Uterus (tissue), 2 donors: ENCODE measurements around the gene PAPSS1.

Source experiments
- POLR2A ChIP-seq, 2 donors: fragments of 450-650 bp; IDR thresholded peaks; one replicate each; pipeline ENCODE4 v1.6.1; 2016; ENCODE audit warnings: antibody characterized with exemption in 2 of 2, mild to moderate bottlenecking in 1 of 2, moderate library complexity in 1 of 2
- TF ChIP-seq, protein P1 (sequence below), 4 experiments: fragments of 200-600 bp in 2 of 4; fragments of 450-650 bp in 2 of 4; sonication (generic) in 2 of 4; IDR thresholded peaks; one replicate each; pipeline ENCODE4 v1.5.1; 2016 to 2019; ENCODE audit warnings: antibody characterized with exemption in 4 of 4, mild to moderate bottlenecking in 2 of 4, moderate library complexity in 1 of 4

DNA sequence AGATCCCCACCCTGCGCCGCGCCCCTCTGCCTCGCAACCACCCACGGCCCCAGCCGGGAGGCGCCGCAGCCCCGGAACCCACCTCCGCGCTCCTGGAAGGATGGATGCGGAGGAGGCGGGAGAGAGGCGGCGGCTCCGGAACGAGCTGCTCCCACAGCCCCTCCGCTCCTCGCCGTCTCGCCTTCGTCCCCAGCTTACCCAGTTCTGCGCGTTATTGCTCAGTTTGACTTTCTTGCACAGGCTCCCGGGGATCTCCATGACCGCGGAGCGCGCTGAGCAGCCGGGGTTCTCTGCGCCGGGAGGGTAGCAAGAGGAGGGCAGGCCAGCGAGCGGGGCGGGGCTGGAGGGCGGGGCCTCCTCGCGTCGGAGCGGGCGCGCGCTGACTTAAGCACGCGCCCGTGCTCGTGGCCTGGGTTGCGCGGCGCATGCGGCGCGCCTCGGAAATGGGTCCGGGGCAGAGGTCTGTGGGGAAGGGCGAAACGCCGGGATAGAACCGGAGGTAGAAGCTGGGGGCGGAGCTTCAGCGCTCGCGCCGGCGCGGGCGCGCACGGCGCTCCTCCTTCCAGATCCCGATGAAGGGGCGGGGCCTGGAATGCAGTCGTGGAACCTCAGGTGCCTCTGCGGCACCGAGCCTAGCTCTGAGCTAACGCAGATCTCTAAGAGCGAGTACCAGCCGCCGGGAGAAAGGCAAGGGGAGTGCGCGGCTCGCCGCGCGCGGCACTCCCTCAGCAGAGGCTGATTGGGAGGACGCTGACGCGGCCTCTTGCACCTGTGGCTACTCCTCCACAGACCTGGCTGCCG lies at the start of gene PAPSS1:
- TF ChIP-seq POLR2A (IDR thresholded peaks at IDR 0.05), result peak; percentile 79 to 89
- TF ChIP-seq, protein P1, sequence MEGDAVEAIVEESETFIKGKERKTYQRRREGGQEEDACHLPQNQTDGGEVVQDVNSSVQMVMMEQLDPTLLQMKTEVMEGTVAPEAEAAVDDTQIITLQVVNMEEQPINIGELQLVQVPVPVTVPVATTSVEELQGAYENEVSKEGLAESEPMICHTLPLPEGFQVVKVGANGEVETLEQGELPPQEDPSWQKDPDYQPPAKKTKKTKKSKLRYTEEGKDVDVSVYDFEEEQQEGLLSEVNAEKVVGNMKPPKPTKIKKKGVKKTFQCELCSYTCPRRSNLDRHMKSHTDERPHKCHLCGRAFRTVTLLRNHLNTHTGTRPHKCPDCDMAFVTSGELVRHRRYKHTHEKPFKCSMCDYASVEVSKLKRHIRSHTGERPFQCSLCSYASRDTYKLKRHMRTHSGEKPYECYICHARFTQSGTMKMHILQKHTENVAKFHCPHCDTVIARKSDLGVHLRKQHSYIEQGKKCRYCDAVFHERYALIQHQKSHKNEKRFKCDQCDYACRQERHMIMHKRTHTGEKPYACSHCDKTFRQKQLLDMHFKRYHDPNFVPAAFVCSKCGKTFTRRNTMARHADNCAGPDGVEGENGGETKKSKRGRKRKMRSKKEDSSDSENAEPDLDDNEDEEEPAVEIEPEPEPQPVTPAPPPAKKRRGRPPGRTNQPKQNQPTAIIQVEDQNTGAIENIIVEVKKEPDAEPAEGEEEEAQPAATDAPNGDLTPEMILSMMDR (IDR thresholded peaks at IDR 0.05), result peak in 1 of 4 experiments; percentile 4
